KMS-11 (cell line): Measurements from ENCODE around the gene CRB2.

ENCODE experiments used
- H2AFZ ChIP-seq: fragments of 200-600 bp; sonication (generic); 2 replicates; pipeline ENCODE4 v1.6.1; 2016; ENCODE audit warnings: antibody characterized with exemption, mixed run types, low read depth
- H3K27ac ChIP-seq: fragments of 200-600 bp; sonication (generic); 2 replicates; pipeline ENCODE4 v1.6.1; 2016; ENCODE audit warnings: mild to moderate bottlenecking, mixed run types
- H3K27me3 ChIP-seq: fragments of 200-600 bp; sonication (generic); 2 replicates; pipeline ENCODE4 v1.6.1; 2017; ENCODE audit warnings: mild to moderate bottlenecking, low read depth, mixed run types, moderate library complexity; ENCODE audit not compliant: insufficient read depth
- H3K36me3 ChIP-seq: fragments of 200-600 bp; sonication (generic); 2 replicates; pipeline ENCODE4 v1.6.1; 2017; ENCODE audit warnings: mild to moderate bottlenecking, mixed run types; ENCODE audit not compliant: insufficient read depth
- H3K4me1 ChIP-seq: fragments of 200-600 bp; sonication (generic); 2 replicates; pipeline ENCODE4 v1.6.1; 2016; ENCODE audit warnings: mild to moderate bottlenecking, low read depth, mixed run types; ENCODE audit not compliant: poor library complexity, severe bottlenecking
- H3K4me2 ChIP-seq: fragments of 200-600 bp; sonication (generic); 2 replicates; pipeline ENCODE4 v1.7.0; 2016; ENCODE audit warnings: mild to moderate bottlenecking, mixed run types
- H3K4me3 ChIP-seq: fragments of 200-600 bp; sonication (generic); IDR thresholded peaks from 2 replicates; pipeline ENCODE4 v1.6.1; 2017; ENCODE audit warnings: low read depth, low read length, mixed read lengths; ENCODE audit not compliant: insufficient read depth
- H3K79me2 ChIP-seq: fragments of 200-600 bp; sonication (generic); 2 replicates; pipeline ENCODE4 v1.6.1; 2016; ENCODE audit warnings: low read depth, mixed run types; ENCODE audit not compliant: insufficient read depth
- H3K9ac ChIP-seq: fragments of 200-600 bp; sonication (generic); 2 replicates; pipeline ENCODE4 v1.6.1; 2016; ENCODE audit warnings: mild to moderate bottlenecking, mixed run types
- H4K20me1 ChIP-seq: fragments of 200-600 bp; sonication (generic); 2 replicates; pipeline ENCODE4 v1.6.1; 2016; ENCODE audit warnings: mild to moderate bottlenecking, mixed run types; ENCODE audit not compliant: insufficient read depth
- CTCF ChIP-seq: fragments of 200-600 bp; sonication (generic); conservative IDR thresholded peaks from 2 replicates; pipeline ENCODE4 v1.6.1; 2017; ENCODE audit warnings: low read depth, mild to moderate bottlenecking, antibody characterized with exemption, low read length, moderate library complexity, mixed read lengths

The CRB2 gene

GRCh38 chr9:123406691-123407216 is 50.8 kb downstream of the CRB2 start:
- Histone ChIP-seq H3K27ac (no peak overlapping the region), H3K27me3 (no peaks in the 10 kb centered on the region), H3K36me3 (no peaks in the 10 kb centered on the region), H4K20me1 (no peaks in the 10 kb centered on the region), H3K4me3 (no peak overlapping the region), H3K9ac (no peak overlapping the region), H3K79me2 (no peaks in the 10 kb centered on the region), H3K4me2 (no peak overlapping the region), H3K4me1 (no peaks in the 10 kb centered on the region), H2AFZ (no peak overlapping the region)
- no peak for TF ChIP-seq CTCF

- Histone ChIP-seq H2AFZ (no peak overlapping the region), H3K9ac (no peak overlapping the region), H3K4me3 (no peak overlapping the region), H3K27ac (no peak overlapping the region), H3K4me2 (no peak overlapping the region), H4K20me1 (no peaks in the 10 kb centered on the region), H3K36me3 (no peaks in the 10 kb centered on the region), H3K27me3 (no peaks in the 10 kb centered on the region), H3K4me1 (no peaks in the 10 kb centered on the region), H3K79me2 (no peaks in the 10 kb centered on the region)
- no peak for TF ChIP-seq CTCF
Observed at GRCh38 chr9:123407217-123407851, 51.3 kb downstream of the CRB2 start.

GRCh38 chr9:123408313-123409262 is 52.6 kb downstream of the CRB2 start:
- H3K27ac ChIP-seq = no peak overlapping the region
- H3K4me2 ChIP-seq = no peak overlapping the region
- no peaks in the 10 kb centered on the region for H3K36me3 ChIP-seq
- H3K4me1 ChIP-seq = no peaks in the 10 kb centered on the region
- no peaks in the 10 kb centered on the region for H3K27me3 ChIP-seq
- TF ChIP-seq CTCF = no peak
- no peaks in the 10 kb centered on the region for H3K79me2 ChIP-seq
- H2AFZ ChIP-seq = no peak overlapping the region
- no peak overlapping the region for H3K4me3 ChIP-seq
- no peak overlapping the region for H3K9ac ChIP-seq
- H4K20me1 ChIP-seq = no peaks in the 10 kb centered on the region

GRCh38 chr9:123410281-123410910 is 54.4 kb downstream of the CRB2 start:
- Histone ChIP-seq H3K4me1 (no peaks in the 10 kb centered on the region), H3K27me3 (no peaks in the 10 kb centered on the region), H3K79me2 (no peaks in the 10 kb centered on the region), H3K36me3 (no peaks in the 10 kb centered on the region), H3K27ac (no peak overlapping the region), H3K9ac (no peak overlapping the region), H4K20me1 (no peaks in the 10 kb centered on the region), H2AFZ (no peak overlapping the region), H3K4me2 (no peak overlapping the region), H3K4me3 (no peak overlapping the region)
- no peak for TF ChIP-seq CTCF
